Measurements from ENCODE around the gene PRDX5. TPM values are rescaled to one million over a fixed set of nuclear protein-coding genes. Genes with fewer than 3 reads are reported as not detected.
A peak's percentile ranks its signal among the peaks of the same experiment; 100 is the strongest.

PRDX5 gene
- total RNA-seq, 1 donor from 2014 or later: 73.6 TPM

DNA sequence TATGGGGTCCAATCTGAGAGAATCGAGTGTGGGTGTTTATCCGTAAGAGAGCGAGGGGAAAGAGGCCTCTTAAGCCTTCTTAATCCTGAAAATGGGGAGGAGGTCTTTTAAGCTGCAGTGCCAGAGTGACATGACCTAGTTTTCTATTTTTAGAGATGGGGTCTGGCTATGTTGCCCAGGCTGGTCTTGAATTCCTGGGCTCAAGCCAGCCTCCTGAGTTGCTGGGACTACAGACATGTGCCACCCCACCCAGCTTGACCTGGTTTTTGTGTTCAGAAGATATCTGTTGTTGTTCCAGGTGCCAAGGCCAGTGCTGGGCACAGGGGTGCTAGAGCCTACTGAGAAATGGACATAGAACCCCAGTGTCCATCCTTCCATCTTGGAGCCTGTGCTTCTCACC is 34.8 kb upstream of the PRDX5 start:
- no peak for ATAC-seq (ENCODE audit: low read depth)
- POLR2A ChIA-PET: interaction anchor here (1.1 to 5.8 kb wide), 7 partner anchors 7 to 97 kb away, joined by 3 to 119 read pairs (median 16); partner anchors contain the start of genes ESRRA, FERMT3, FKBP2 and STIP1
- no peak for DNase-seq
- H3K36me3 Mint-ChIP-seq (ENCODE audit: low read depth): peaks cover 20% of the 10 kb centered on the region
- H3K4me1 Mint-ChIP-seq: peaks cover 20% of the 10 kb centered on the region
- CTCF ChIA-PET: interaction anchor here (1.0 to 2.6 kb wide), 4 partner anchors 9 to 31 kb away, joined by 3 to 10 read pairs (median 5); no protein-coding TSS in a partner anchor
- H3K4me3 Mint-ChIP-seq: peak overlapping the region; percentile 89
- TF ChIP-seq, protein P1, sequence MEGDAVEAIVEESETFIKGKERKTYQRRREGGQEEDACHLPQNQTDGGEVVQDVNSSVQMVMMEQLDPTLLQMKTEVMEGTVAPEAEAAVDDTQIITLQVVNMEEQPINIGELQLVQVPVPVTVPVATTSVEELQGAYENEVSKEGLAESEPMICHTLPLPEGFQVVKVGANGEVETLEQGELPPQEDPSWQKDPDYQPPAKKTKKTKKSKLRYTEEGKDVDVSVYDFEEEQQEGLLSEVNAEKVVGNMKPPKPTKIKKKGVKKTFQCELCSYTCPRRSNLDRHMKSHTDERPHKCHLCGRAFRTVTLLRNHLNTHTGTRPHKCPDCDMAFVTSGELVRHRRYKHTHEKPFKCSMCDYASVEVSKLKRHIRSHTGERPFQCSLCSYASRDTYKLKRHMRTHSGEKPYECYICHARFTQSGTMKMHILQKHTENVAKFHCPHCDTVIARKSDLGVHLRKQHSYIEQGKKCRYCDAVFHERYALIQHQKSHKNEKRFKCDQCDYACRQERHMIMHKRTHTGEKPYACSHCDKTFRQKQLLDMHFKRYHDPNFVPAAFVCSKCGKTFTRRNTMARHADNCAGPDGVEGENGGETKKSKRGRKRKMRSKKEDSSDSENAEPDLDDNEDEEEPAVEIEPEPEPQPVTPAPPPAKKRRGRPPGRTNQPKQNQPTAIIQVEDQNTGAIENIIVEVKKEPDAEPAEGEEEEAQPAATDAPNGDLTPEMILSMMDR (IDR thresholded peaks at IDR 0.05): no peak
- intact Hi-C loops (cut with micrococcal nuclease): no loop called here
- H3K27me3 Mint-ChIP-seq: no peaks in the 10 kb centered on the region
- H3K9me3 Mint-ChIP-seq: no peaks in the 10 kb centered on the region
- no peak overlapping the region for H3K27ac Mint-ChIP-seq

DNA sequence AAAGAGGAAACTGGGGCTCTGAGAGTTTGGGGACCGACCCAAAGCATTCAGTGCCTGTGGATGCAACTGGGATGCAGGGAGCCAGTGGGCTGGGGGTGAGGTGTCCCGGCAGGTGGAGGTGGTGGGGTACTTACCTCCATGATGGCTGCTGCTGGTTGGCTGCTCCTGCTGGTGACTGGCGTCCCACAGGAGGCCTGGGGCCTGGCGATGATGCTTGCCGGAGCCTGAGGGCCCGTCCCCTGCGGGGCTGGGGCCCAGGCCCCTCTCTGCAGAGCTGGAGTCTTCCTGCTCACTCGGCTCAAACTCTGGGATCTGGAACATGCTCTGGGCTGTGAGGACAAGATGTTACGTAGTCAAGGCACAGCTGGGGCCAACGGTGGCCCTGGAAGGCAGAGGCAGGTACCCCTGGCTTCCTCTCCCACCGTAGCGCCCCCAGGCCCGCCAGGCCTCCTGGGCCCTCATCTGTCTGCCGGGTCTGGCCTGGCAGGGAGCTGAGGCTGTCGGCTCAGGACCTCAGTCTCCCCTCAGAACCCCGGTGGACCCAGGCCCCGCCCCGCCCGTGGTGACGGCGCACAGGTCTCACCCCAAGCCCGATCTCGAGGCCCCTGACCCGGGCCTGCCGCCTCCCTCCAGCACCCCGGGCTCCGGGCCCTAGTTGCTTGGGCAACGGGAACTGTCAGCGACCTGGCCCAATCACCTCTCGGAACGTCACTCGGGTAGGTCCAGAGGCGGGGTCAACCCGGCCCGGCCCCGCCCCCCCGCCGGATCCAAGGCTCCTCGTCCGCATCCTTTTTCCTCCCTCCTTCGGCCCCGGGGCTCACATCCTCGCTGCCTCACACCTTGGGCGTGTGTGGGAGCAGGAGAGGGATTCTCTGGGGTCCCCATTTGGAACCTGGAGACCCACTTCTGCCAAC is 33.6 kb upstream of the PRDX5 start, which contains the start of gene BAD:
Gene BAD (minus strand): TSS at position 618 of the 914 bp plus-strand sequence. CDS start 297 bp downstream, at position 321.
- DNase-seq (peak; percentile 80), ATAC-seq (ENCODE audit: low read depth) (peak; percentile 79)
- ChIA-PET CTCF (interaction anchor here (1.0 to 2.6 kb wide), 10 partner anchors 13 to 80 kb away, joined by 3 to 11 read pairs (median 4); partner anchors contain the start of genes CATSPERZ and PRDX5), POLR2A (interaction anchor here (0.5 to 5.8 kb wide), 21 partner anchors 9 to 1223 kb away, joined by 3 to 119 read pairs (median 5); partner anchors contain the start of genes CCDC88B, ESRRA, FERMT3 and FKBP2)
- intact Hi-C loops (cut with micrococcal nuclease): loop anchor here (1.0 to 2.0 kb wide), 3 partner anchors 33 to 58 kb away; partner anchors contain the start of genes CCDC88B, NUDT22, PLCB3 and TRPT1
- Mint-ChIP-seq H3K27me3 (no peaks in the 10 kb centered on the region), H3K27ac (peak within 1 kb of the TSS; percentile 92), H3K4me3 (peak within 1 kb of the TSS; percentile 90), H3K9me3 (no peaks in the 10 kb centered on the region), H3K36me3 (ENCODE audit: low read depth) (peaks cover 14% of the 10 kb centered on the region), H3K4me1 (peaks cover 20% of the 10 kb centered on the region)
- TF ChIP-seq, protein P1 (IDR thresholded peaks at IDR 0.05): no peak

DNA sequence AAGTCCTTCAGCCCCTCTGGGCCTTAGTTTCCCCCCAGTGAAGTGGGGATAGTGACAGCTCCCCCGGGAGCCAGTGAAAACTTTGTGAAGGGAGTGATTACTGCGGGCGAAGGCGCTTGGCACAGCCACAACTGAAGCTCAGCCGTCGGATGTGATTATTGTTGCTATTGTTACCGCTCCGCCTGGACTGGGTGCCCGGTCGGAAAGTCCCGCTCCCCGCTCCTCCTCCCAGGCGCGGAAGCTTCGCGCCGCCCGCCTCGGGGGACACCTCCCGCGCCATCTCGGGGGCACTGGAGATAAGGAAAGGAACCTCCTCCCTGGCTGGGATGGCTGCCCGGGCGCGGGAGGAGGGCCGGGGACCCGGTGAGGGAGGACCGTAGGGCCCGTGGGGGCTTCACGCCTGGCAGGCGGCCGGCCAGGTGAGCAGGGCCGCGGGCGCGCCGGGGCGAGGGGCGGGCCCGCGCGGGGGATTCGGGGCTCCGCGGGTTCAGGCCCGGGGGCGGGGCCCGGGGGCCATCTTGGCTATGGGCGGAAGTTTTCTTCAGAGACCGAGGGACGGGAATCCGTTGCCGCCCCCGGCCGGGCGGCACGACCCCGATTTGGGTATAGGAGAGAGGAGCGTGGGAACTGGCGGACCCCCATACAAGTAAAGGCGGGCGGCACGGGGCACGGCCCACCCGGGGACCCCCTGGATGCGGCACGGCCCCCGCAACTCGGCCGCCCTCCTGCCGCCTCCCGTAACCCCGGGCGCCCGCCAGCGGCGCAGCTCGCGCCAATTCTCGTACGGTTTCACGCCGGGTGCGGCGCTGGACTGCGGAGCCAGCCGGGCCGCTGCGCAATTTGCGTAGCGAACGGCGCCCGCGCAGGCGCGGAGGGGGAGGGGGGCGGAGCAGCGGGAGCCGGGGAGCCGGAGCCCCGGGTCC is 32.7 kb upstream of the PRDX5 start, which contains the start of gene GPR137:
Gene GPR137 (plus strand): TSS at position 887 of the 923 bp plus-strand sequence. CDS start 677 bp downstream, outside the sequence.
- H3K27me3 Mint-ChIP-seq: no peaks in the 10 kb centered on the region
- peaks cover 20% of the 10 kb centered on the region for H3K4me1 Mint-ChIP-seq
- H3K27ac Mint-ChIP-seq: peak within 1 kb of the TSS; percentile 92
- peak; percentile 99 for DNase-seq
- no peaks in the 10 kb centered on the region for H3K9me3 Mint-ChIP-seq
- H3K36me3 Mint-ChIP-seq (ENCODE audit: low read depth): peaks cover 12% of the 10 kb centered on the region
- ChIA-PET POLR2A (interaction anchor here (0.5 to 5.8 kb wide), 19 partner anchors 10 to 1223 kb away, joined by 3 to 119 read pairs (median 6); partner anchors contain the start of genes CCDC88B, ESRRA, FERMT3 and FKBP2), CTCF (interaction anchor here (1.0 to 2.6 kb wide), 8 partner anchors 14 to 81 kb away, joined by 3 to 11 read pairs (median 4); partner anchors contain the start of genes CATSPERZ and PRDX5)
- TF ChIP-seq, protein P1 (IDR thresholded peaks at IDR 0.05): no peak
- peak; percentile 64 for ATAC-seq (ENCODE audit: low read depth)
- H3K4me3 Mint-ChIP-seq: peak within 1 kb of the TSS; percentile 90
- intact Hi-C loops (cut with micrococcal nuclease): loop anchor here (1.0 to 2.0 kb wide), 9 partner anchors 15 to 59 kb away; partner anchors contain the start of genes CCDC88B, DNAJC4, ESRRA and FKBP2

DNA sequence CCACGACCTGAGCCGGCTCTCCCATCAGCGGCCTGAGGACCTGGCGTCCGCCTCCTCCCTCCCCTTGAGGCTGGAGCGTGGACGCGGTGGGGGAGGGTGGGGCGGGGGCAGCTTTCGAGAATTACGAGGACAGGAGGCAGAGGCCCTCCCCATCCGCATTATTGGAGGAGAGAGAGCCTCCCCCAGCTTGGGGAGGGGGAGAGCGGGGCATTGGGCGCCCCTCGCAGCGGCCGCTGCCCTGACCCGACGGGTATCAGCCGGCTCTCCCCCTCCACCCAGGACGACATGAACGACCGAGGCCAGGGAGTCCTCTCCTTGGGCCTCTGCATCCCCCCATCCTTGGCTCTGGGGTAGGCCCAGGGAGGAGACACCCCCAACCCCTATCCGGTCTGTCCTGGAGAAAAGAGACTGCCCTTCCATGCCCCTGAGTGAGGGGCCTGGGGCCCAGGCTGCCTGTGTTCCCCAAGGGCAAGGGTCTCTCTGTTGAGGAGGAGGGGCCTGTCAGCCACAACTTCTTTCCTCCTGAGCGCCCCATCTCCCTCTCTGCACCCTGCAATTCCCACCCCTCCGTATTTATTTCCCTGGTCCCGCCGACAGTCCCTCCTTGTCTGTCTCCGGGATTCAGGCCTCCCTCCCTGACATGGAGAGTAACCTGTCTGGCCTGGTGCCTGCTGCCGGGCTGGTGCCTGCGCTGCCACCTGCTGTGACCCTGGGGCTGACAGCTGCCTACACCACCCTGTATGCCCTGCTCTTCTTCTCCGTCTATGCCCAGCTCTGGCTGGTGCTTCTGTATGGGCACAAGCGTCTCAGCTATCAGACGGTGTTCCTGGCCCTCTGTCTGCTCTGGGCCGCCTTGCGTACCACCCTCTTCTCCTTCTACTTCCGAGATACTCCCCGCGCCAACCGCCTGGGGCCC is 31.8 kb upstream of the PRDX5 start:
- CTCF ChIA-PET: interaction anchor here (0.5 to 2.2 kb wide), 5 partner anchors 15 to 487 kb away, joined by 3 to 11 read pairs (median 4); partner anchors contain the start of genes CATSPERZ, ESRRA and PRDX5
- Mint-ChIP-seq H3K27ac (peak overlapping the region; percentile 59), H3K4me1 (peaks cover 22% of the 10 kb centered on the region), H3K4me3 (peak overlapping the region; percentile 78), H3K27me3 (peaks cover 7% of the 10 kb centered on the region), H3K9me3 (no peaks in the 10 kb centered on the region), H3K36me3 (ENCODE audit: low read depth) (peaks cover 11% of the 10 kb centered on the region)
- POLR2A ChIA-PET: interaction anchor here (1.9 to 5.8 kb wide), 5 partner anchors 16 to 101 kb away, joined by 14 to 119 read pairs (median 24); partner anchors contain the start of genes ESRRA, FERMT3, PRDX5 and STIP1
- intact Hi-C loops (cut with micrococcal nuclease): loop anchor here (1.0 to 2.0 kb wide), 7 partner anchors 15 to 56 kb away; partner anchors contain the start of genes CCDC88B, DNAJC4, ESRRA and FKBP2
- no peak for ATAC-seq (ENCODE audit: low read depth)
- TF ChIP-seq, protein P1 (IDR thresholded peaks at IDR 0.05): no peak
- no peak for DNase-seq
